Measurements from ENCODE around the gene GLG1.

GRCh38 chr16:74472010-74472409 is 134.9 kb downstream of the GLG1 start:
- no peak for TF ChIP-seq EGR1 (IDR thresholded peaks at IDR 0.05)
- no peak for TF ChIP-seq CREB1 (IDR thresholded peaks at IDR 0.05; ENCODE audit: low read depth)
- TF ChIP-seq RAD21 (IDR thresholded peaks at IDR 0.05; ENCODE audit: low read depth): no peak
- TF ChIP-seq FOXM1 (IDR thresholded peaks at IDR 0.05; ENCODE audit: borderline replicate concordance, low read depth): no peak
- TF ChIP-seq, protein P1, sequence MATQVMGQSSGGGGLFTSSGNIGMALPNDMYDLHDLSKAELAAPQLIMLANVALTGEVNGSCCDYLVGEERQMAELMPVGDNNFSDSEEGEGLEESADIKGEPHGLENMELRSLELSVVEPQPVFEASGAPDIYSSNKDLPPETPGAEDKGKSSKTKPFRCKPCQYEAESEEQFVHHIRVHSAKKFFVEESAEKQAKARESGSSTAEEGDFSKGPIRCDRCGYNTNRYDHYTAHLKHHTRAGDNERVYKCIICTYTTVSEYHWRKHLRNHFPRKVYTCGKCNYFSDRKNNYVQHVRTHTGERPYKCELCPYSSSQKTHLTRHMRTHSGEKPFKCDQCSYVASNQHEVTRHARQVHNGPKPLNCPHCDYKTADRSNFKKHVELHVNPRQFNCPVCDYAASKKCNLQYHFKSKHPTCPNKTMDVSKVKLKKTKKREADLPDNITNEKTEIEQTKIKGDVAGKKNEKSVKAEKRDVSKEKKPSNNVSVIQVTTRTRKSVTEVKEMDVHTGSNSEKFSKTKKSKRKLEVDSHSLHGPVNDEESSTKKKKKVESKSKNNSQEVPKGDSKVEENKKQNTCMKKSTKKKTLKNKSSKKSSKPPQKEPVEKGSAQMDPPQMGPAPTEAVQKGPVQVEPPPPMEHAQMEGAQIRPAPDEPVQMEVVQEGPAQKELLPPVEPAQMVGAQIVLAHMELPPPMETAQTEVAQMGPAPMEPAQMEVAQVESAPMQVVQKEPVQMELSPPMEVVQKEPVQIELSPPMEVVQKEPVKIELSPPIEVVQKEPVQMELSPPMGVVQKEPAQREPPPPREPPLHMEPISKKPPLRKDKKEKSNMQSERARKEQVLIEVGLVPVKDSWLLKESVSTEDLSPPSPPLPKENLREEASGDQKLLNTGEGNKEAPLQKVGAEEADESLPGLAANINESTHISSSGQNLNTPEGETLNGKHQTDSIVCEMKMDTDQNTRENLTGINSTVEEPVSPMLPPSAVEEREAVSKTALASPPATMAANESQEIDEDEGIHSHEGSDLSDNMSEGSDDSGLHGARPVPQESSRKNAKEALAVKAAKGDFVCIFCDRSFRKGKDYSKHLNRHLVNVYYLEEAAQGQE (IDR thresholded peaks at IDR 0.05; ENCODE audit: low read depth): no peak
- TF ChIP-seq, protein P2, sequence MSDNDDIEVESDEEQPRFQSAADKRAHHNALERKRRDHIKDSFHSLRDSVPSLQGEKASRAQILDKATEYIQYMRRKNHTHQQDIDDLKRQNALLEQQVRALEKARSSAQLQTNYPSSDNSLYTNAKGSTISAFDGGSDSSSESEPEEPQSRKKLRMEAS (IDR thresholded peaks at IDR 0.05): no peak
